GM10248 (cell line): ENCODE data around the gene CTIF.

Experiments used
- CTCF ChIA-PET: fragments of 300-600 bp; sonication (Branson Sonifier 250); formaldehyde crosslinking; extraction: SDS; loops from one replicate; lab custom pipeline; 2021; ENCODE audit warnings: antibody characterized with exemption; lab: Yijun Ruan, JAX
- POLR2A ChIA-PET: fragments of 350-650 bp; sonication (Branson Sonifier 250); formaldehyde crosslinking; extraction: SDS; loops from one replicate; lab custom pipeline; 2020; ENCODE audit warnings: antibody characterized with exemption; lab: Yijun Ruan, JAX
- DNase-seq: peaks from one replicate; pipeline ENCODE4 v3.0.0; 2012; ENCODE audit errors: extremely low spot score
- TF ChIP-seq, protein P1 (sequence below): IDR thresholded peaks from 2 replicates; pipeline ENCODE4 v1.5.1; 2012; ENCODE audit warnings: mild to moderate bottlenecking, low read depth; ENCODE audit errors: extremely low read depth, missing control alignments, control extremely low read depth

CTIF gene

DNA sequence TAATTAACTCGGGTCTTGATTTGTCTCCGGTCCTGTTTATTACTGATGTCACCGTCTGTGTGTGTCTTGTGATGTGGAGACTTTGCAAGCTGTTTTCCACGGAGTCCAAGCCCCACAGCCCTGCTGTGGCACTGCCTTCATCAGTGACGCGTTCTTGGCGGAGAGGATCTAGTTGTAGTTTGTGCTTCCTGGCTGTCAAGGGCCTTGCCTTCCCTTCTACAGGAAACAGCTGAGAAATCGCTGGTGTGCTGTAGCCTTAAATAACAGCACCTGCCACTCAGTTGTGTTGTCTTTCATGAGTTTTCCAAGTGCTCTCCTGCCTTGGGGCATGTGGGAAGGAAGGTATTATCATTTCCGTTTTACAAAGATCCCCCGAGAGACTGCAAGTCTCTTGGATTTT, 26.3 kb downstream of the CTIF start:
- TF ChIP-seq, protein P1, sequence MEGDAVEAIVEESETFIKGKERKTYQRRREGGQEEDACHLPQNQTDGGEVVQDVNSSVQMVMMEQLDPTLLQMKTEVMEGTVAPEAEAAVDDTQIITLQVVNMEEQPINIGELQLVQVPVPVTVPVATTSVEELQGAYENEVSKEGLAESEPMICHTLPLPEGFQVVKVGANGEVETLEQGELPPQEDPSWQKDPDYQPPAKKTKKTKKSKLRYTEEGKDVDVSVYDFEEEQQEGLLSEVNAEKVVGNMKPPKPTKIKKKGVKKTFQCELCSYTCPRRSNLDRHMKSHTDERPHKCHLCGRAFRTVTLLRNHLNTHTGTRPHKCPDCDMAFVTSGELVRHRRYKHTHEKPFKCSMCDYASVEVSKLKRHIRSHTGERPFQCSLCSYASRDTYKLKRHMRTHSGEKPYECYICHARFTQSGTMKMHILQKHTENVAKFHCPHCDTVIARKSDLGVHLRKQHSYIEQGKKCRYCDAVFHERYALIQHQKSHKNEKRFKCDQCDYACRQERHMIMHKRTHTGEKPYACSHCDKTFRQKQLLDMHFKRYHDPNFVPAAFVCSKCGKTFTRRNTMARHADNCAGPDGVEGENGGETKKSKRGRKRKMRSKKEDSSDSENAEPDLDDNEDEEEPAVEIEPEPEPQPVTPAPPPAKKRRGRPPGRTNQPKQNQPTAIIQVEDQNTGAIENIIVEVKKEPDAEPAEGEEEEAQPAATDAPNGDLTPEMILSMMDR, result no peak
- POLR2A ChIA-PET, result no interaction called here
- DNase-seq, result no peak
- CTCF ChIA-PET, result interaction anchor here (1.3 kb wide), 1 partner anchor 9 kb away, joined by 3 read pairs; no protein-coding TSS in a partner anchor

DNA sequence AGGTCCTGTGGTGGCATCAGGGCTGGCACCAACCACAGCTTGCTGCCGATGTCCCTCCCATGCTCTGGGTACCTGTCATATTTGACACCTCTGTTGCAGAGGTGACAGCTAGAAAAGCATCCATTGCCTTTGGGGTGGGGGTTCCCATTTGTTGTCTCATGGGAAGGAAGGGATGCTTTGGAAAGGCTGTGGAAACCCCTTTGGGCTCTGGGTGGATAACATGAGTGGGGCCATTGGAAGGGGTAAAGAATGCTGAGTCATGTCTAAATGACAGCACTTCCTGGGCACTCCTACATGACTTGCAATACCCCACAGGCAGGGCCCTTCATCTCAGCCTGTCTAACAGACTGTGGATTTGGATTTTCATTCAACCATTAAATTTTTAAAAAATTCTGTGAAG, 27.8 kb downstream of the CTIF start:
- POLR2A ChIA-PET, result no interaction called here
- TF ChIP-seq, protein P1, result no peak
- CTCF ChIA-PET, result interaction anchor here (1.0 kb wide), 1 partner anchor 78 kb away, joined by 3 read pairs; no protein-coding TSS in a partner anchor
- DNase-seq, result no peak

DNA sequence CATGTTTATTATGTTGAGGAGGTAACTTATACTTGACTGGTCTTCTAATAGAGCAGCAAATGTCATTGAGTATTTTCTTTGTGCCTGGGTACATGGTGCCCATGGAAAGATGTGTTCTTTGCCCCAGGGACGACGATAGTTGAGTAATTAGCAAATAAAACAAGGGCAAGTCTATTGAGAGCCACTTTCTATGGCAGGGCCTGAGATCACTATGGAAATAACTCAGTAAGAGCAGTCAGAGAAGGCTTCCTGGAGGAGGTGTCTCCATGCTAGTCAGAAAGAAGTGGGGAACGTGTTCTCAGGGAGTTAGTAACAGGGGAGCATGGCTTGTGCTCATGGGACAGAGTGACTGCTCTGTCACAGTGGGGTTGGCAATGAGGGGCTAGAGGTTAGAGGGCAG, 28.6 kb downstream of the CTIF start:
- DNase-seq, result no peak
- POLR2A ChIA-PET, result no interaction called here
- TF ChIP-seq, protein P1, result no peak
- CTCF ChIA-PET, result interaction anchor here (1.0 to 1.2 kb wide), 2 partner anchors 20 to 79 kb away, joined by 3 read pairs; no protein-coding TSS in a partner anchor

DNA sequence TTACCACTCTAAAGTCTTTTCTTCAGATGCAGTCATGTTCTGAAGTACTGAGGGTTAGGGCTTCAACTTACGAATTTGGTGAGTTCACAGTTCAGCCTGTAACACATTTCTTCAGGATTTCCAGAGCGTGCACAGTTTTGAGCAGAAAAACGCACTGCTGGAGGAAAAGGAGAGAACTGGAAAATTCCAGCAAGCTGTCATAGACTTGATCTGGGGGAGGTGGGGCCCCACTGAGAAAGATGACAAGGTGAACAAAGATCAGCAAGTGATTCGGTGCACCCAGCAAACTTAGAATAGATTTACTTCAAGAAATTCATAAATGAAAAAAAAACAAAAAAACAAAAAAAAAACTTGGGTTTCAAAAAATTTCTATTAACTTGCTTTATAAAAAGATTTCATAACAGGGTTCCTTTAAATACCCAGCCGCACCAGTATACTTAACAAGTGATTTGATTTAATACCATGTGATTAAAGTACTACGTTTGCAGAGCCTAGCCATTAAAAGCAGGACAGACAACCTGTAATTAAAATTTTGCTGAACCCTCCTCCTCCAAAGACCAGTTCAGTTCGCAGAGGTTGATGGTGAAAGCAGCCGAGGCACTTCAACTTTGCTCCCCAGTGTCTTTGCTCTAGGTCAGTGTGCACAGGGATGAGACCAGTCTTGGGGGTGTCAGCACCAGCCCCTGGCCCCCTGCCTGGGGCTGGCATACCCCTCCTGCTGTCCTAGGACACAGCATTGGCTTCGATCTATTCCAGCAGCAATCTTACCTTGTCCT, 30.5 kb downstream of the CTIF start:
- POLR2A ChIA-PET, result no interaction called here
- no peak for DNase-seq
- TF ChIP-seq, protein P1, result no peak
- CTCF ChIA-PET, result no interaction called here

- DNase-seq, result no peak
- TF ChIP-seq, protein P1, result no peak
- ChIA-PET CTCF (no interaction called here), POLR2A (no interaction called here)
Observed at GRCh38 chr18:48569915-48570264, 31.1 kb downstream of the CTIF start.

- no peak for DNase-seq
- CTCF ChIA-PET, result no interaction called here
- TF ChIP-seq, protein P1, result no peak
- POLR2A ChIA-PET, result no interaction called here
Observed at GRCh38 chr18:48570313-48570712, 31.5 kb downstream of the CTIF start.
